ENCODE measurements around the gene KRT37. TPM values are rescaled to one million over a fixed set of nuclear protein-coding genes. Genes with fewer than 3 reads are reported as not detected.

The KRT37 gene
- total and polyA plus RNA-seq, 2 of the 13 experiments (the other 11 are each of a cell fraction or from before 2014, with no cell fraction given): 0.69 TPM; not detected in 1

GRCh38 chr17:41468346-41468745, 44.0 kb upstream of the KRT37 start:
- Histone ChIP-seq H3K4me1 (ENCODE audit: insufficient read depth, low read length) (no peaks in the 10 kb centered on the region), H3K27me3 (ENCODE audit: control insufficient read depth in 1 of 2, insufficient read depth in 2 of 2, low read length in 2 of 2) (peaks cover 2 to 47% of the 10 kb centered on the region in 2 experiments; a peak in 3 of 5 replicates), H2AFZ (ENCODE audit: low read length) (no peak overlapping the region), H3K4me3 (replicated peaks in 1 of 3; ENCODE audit: insufficient read depth in 1 of 3, low read depth in 2 of 3, low read length in 3 of 3) (no peak overlapping the region), H3K4me2 (ENCODE audit: low read depth, low read length) (no peak overlapping the region), H3K27ac (ENCODE audit: extremely low read length, insufficient read depth, low read length) (no peak overlapping the region), H4K20me1 (ENCODE audit: insufficient read depth, low read length) (no peaks in the 10 kb centered on the region), H3K9me3 (ENCODE audit: low read length) (no peaks in the 10 kb centered on the region), H3K36me3 (replicated peaks in 1 of 2; ENCODE audit: control insufficient read depth in 1 of 2, insufficient read depth in 2 of 2, low read length in 2 of 2) (no peaks in the 10 kb centered on the region), H3K79me2 (ENCODE audit: insufficient read depth, low read length) (no peaks in the 10 kb centered on the region), H3K9ac (ENCODE audit: insufficient read depth, low read depth, low read length) (no peak overlapping the region)
- no peak for DNase-seq (ENCODE audit: low spot score)
- ChIA-PET CTCF (ENCODE audit: low intra/inter-chr PET ratio, low total read pairs) (no interaction called here), POLR2A (no interaction called here)
- no TSS peak for BruUV-seq (replicated peaks)
- FAIRE-seq: no peak
- intact Hi-C loops (cut with micrococcal nuclease; ENCODE audit: unreplicated experiment): no loop called here
- no peak for ATAC-seq
- in situ Hi-C loops (cut with HindIII; ENCODE audit: extremely low pct_ligation_motif_present, low pct_unique_long_range_greater_than_20kb): no loop called here
- TF ChIP-seq STAG1 (CRISPR knock-in tag; IDR thresholded peaks at IDR 0.05) (no peak), ZNF235 (CRISPR knock-in tag; IDR thresholded peaks at IDR 0.05; ENCODE audit: borderline replicate concordance) (no peak), TFDP2 (CRISPR knock-in tag; IDR thresholded peaks at IDR 0.05) (no peak), PATZ1 (CRISPR knock-in tag; IDR thresholded peaks at IDR 0.05) (no peak), ZBTB34 (CRISPR knock-in tag; IDR thresholded peaks at IDR 0.05) (no peak), ATAD3A (CRISPR knock-in tag; IDR thresholded peaks at IDR 0.05) (no peak)

Data from HepG2 (cell line).